ENCODE results near the gene MSMP. TPM values are rescaled to one million over a fixed set of nuclear protein-coding genes. Genes with fewer than 3 reads are reported as not detected.

The MSMP gene
- total RNA-seq, 1 experiment from 2014 or later = not detected

DNA sequence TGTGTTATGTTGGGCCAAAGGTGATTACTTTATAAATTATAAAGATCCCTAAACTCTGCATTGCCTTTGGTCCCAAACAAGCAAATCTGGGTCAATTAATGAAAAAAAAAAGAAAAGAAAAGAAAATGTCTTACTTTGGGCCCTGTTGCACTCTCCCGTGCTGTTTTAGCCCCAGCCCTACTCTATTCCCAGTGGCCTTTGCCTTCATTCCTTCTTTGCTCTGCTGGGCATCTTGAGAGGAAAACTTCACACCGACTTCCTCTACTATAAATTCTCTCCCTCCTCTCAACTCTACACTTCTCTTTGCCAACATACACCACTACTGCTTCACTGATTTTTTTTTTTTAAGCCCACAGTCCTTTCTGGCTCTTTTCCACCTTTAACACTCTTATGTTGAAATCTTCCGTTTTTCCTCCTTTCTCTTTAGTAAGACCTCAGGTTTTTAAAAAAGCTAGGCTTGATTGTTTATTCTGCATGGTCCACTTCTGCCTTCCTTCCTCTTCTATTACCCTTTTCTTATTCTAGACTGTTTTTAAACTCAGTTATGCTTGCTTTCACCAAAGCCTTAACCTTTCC lies 4.5 kb upstream of the MSMP start:
- Histone ChIP-seq H3K36me3 (replicated peaks; ENCODE audit: control insufficient read depth, insufficient read depth, low read length) (peaks cover 5% of the 10 kb centered on the region), H3K4me3 (ENCODE audit: insufficient read depth, low read depth, low read length) (no peak overlapping the region), H3K27me3 (ENCODE audit: control insufficient read depth, insufficient read depth, low read length) (no peaks in the 10 kb centered on the region)
- DNase-seq = no peak

DNA sequence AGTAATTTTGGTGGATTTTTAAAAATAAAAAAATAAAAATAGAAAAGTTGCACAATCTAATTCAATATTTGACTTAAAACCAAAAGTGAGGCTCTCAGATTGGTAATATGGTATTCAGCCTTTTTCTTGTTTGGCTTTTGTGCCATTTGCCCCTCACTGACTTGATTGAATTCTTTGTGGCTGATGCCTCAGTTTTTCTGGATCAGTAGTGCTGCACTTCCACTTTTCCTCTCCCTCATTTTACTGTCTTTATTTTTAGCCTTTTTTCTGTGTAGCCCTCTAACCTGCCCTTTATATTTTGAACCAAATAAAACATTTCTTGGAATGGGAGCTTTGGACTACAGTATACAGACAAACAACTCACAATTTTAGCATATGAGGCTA lies 3.8 kb upstream of the MSMP start:
- H3K4me3 ChIP-seq (ENCODE audit: insufficient read depth, low read depth, low read length) = peak overlapping the region; percentile 62

DNA sequence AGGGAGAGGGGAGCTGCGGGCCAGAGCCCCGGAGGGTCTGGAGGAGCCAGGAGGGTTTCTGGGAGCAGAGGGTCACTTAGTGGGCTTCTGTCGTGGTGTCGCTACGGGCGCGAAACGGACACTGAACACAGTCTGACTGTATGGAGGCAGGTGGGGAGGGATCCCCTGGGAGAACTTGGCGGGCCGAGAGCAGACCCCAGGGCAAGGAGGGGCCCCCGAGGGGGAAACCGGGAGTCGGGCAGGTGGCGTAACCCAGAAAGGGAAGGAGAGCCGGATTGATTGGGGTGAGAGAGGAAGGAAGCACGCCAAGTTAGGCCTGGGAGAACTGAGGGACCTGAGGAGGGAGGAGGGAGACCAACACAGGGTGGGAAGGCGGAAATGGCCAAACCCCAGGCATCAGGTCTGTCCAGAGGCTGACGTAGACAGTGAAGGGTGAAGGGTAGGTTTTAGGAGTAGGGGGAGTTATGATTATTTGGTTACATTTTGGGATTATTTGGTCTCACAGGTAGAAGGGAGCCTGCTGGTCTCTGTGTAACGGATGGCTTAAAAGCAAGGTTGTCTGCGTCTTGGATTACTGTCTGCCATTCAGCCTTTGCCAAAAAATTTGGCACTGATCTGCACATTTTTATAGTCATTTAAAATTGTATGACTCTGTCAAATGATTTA lies 3.3 kb upstream of the MSMP start:
- peak overlapping the region; percentile 62 for H3K4me3 ChIP-seq (ENCODE audit: insufficient read depth, low read depth, low read length)
- H3K36me3 ChIP-seq (replicated peaks; ENCODE audit: control insufficient read depth, insufficient read depth, low read length) = peaks cover 13% of the 10 kb centered on the region
- H3K27me3 ChIP-seq (ENCODE audit: control insufficient read depth, insufficient read depth, low read length) = no peaks in the 10 kb centered on the region
- DNase-seq = peak; percentile 80

More for the DNA sequence above, 3.8 kb upstream of the MSMP start:
- no peak for DNase-seq
- peaks cover 10% of the 10 kb centered on the region for H3K36me3 ChIP-seq (replicated peaks; ENCODE audit: control insufficient read depth, insufficient read depth, low read length)
- H3K27me3 ChIP-seq (ENCODE audit: control insufficient read depth, insufficient read depth, low read length) = no peaks in the 10 kb centered on the region

DNA sequence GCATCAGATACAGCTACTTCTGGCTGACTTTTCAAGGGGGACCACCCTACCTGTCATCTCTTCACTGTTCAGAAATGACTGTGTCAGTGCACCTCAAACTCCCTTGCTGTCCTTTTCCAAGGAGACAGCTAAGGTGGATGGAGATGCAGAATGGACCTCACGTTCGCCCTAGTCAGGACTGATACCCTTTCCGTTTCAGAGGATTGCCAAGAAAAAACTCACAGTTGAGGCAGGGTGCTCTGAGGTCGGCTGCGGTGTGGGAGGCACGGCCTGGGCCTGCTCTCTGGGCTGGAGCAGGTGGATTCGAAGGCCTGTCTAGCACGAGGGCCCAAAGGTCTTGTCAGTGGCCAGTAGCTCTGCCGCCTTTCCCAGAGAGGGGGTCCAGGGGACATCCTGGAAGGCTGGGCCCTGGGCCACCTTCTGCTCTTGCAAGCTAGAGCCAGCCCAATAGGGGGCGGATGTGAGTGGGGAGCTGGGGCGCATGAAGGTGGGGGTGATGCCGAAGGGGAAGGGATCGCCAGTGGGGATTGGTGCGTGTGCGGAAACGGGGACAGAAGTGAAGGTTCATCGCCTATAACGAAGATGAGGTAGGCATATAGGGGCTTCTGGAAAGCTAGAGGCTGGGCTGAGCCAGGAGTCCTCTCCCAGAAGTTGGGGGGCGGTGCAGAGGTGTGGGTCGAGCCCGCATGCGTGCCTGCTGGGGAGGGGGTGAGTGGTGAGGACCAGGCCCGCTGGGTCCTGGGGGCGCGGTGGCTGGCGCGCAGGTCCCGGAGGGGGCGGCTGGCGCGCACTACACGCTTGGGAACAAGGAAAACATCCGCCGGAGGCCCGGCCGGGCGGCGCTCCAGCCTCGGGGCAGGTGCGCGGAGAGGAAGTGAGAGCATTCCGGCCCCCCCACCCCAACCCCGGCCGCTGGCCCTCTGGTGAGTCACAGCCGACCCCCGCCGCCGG lies 2.5 kb upstream of the MSMP start:
- Histone ChIP-seq H3K27me3 (ENCODE audit: control insufficient read depth, insufficient read depth, low read length) (no peaks in the 10 kb centered on the region), H3K36me3 (replicated peaks; ENCODE audit: control insufficient read depth, insufficient read depth, low read length) (peaks cover 18% of the 10 kb centered on the region), H3K4me3 (ENCODE audit: insufficient read depth, low read depth, low read length) (peak overlapping the region; percentile 62)
- peak; percentile 86 for DNase-seq

DNA sequence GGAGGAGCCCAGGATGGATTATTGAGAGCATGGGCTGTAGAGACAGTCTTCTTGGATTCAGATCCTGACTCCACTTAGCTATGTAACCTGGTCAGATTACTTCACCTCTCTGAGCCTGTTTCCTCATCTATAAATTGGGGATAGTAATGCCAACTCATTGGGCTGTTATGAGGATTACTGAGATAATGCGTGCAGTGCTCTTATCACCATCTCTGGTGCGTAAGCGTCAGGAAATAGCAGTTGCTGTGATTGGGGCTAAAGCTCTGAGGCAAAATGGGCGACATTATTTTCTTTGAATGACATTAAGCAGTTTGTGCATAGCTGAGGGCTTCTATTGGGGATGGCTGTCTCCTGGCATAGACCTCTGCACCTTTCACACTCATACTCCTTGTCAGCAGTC lies 995 bp upstream of the MSMP start:
- Histone ChIP-seq H3K4me3 (ENCODE audit: insufficient read depth, low read depth, low read length) (no peak overlapping the region), H3K27me3 (ENCODE audit: control insufficient read depth, insufficient read depth, low read length) (no peaks in the 10 kb centered on the region), H3K36me3 (replicated peaks; ENCODE audit: control insufficient read depth, insufficient read depth, low read length) (peaks cover 21% of the 10 kb centered on the region)
- DNase-seq = no peak

DNA sequence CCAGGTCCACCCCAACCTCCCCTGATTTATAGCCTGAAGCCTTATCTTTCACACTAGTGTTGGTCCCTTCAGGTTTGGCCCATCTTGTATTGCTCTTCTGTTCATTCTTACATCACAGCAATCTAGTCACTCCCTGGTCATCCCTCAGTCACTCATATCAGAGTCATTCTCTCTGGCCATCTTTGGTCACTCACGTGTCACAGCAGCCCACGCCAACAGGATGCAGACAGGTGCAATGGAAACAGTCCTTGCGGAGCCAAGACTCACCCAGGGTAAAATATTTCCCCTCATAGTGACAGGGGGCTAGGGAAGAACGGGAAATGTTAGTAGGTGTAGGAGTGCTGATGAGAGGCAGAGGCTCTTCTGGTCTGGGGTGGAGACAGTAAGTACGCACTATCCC lies 610 bp downstream of the MSMP start:
- Histone ChIP-seq H3K36me3 (replicated peaks; ENCODE audit: control insufficient read depth, insufficient read depth, low read length) (peaks cover 21% of the 10 kb centered on the region), H3K27me3 (ENCODE audit: control insufficient read depth, insufficient read depth, low read length) (no peaks in the 10 kb centered on the region)
- no peak for DNase-seq

DNA sequence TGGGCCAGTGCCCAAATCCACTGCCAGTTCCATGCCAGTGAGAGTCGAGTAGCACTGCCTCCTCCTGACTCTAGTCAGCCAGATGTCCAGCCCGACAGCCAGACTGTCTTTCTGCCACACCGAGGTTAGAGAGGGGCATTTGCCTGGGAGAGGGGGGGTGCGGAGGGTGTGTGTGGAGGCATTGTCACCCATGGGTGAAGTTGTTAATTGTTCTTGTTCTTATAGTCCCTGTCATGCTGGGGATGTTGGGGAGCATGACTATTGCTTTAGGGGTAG lies 3.9 kb downstream of the MSMP start:
- no peak for DNase-seq
- Histone ChIP-seq H3K4me3 (ENCODE audit: insufficient read depth, low read depth, low read length) (peak overlapping the region; percentile 89; the same call in 1 of the 2 replicates), H3K27me3 (ENCODE audit: control insufficient read depth, insufficient read depth, low read length) (no peaks in the 10 kb centered on the region), H3K36me3 (replicated peaks; ENCODE audit: control insufficient read depth, insufficient read depth, low read length) (peaks cover 21% of the 10 kb centered on the region)

More for the DNA sequence above, 610 bp downstream of the MSMP start:
- H3K4me3 ChIP-seq (ENCODE audit: insufficient read depth, low read depth, low read length) = no peak overlapping the region

DNA sequence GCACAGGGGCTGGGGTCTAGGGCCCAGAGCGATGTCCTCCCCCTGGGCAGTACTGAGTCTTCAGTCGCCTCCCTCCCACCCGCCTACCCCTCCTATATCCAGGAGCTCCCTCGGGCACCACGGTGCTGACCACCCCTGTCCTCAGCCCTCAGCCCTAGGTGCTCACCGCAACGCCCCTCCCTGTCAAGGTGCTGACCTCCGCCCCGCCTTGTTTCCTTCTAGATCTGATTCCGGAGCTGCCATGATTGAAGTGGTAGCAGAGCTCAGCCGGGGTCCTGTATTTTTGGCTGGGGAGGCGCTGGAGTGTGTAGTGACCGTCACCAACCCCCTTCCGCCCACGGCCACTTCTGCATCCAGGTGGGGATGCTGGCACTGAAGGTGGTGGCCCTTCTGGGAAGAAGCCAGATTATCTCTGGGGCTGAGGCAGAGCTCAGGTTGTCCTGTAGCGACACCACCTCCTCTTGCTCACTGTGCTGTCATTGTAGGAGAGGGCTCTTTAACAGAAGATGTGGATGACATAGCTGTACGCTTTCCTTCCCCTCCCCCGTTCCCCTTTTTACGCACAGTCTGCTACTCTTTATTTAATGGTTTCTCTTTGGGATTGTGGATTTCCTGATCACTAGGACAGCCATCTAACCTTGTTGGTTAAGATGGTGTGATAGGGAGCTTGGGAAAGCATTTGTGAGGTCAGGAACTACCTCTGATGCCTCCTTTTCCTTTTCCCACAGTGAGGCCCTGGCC lies 4.4 kb downstream of the MSMP start:
- peak; percentile 41 for DNase-seq
- Histone ChIP-seq H3K27me3 (ENCODE audit: control insufficient read depth, insufficient read depth, low read length) (no peaks in the 10 kb centered on the region), H3K4me3 (ENCODE audit: insufficient read depth, low read depth, low read length) (peak overlapping the region; percentile 89), H3K36me3 (replicated peaks; ENCODE audit: control insufficient read depth, insufficient read depth, low read length) (peaks cover 21% of the 10 kb centered on the region)

DNA sequence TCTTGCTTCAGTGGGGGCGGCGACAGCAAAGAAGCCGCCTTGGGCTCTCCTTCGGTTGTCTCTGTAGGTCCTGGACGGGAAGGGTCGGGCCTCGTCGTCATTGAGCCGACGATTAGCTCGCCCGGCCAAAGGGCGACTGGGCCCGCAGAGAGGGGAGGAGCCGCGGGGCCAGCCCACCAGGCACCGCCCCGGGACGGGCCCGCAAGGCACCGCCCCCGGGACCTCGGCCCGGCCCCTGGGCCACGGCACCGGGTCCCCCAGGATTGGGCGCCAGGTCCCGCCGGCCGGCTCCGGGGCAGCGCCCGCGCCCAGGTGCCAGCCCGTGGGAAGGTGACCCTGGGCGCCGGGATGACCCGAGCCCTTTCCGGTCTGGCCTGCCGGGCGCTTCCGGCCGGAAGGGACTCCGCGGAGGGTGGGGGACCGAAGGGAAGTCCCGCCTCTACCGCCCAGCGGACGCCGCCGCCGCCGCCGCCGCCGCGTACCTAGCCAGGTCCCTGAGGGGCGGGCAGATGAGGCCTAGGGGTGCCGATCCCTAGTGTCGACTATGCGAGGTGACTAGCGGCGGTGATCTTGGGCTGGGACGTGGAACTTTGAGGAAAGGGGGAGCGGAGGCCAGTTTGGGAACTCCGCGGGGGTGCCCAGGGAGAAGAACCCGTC lies 5.1 kb downstream of the MSMP start, which contains the start of the genes GBA2 and RGP1:
Gene GBA2 (minus strand): TSS at position 371 of the 657 bp plus-strand sequence. CDS start 524 bp downstream, outside the sequence.
Gene RGP1 (plus strand): TSS at position 430 of the 657 bp plus-strand sequence. CDS start 469 bp downstream, outside the sequence.
- Histone ChIP-seq H3K36me3 (replicated peaks; ENCODE audit: control insufficient read depth, insufficient read depth, low read length) (peaks cover 27% of the 10 kb centered on the region), H3K4me3 (ENCODE audit: insufficient read depth, low read depth, low read length) (peak within 1 kb of the TSS; percentile 89), H3K27me3 (ENCODE audit: control insufficient read depth, insufficient read depth, low read length) (no peaks in the 10 kb centered on the region)
- DNase-seq = peak; percentile 95

DNA sequence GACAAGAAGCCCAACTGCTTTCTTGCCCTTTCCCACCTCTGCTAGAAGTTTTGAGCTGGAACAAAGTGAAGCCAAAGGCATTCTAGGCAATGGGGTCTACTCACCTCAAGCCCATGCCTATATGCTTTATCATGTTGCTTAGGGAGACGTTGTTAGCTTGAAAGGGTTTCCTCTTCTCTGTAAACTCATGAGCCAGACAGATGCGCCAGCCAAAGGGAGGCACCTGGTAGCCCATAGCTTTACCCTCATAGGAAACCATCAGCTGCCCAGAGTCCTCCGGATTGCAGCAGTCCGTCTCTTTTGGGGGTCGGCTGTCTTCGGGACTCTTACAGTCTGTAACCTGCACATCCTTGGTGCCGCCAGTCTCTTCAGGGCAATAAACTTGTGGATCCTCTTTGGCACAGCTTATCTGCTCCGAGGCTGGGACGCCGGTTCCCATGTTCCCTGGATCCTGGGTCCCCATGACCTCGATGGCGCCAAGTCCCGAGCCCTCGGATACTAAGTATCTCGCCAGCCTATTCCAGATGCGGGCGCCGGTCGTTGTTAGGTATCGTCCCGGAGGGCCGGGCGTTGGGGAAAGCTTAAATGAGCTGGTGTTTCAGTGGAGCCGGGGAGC lies 5.7 kb downstream of the MSMP start:
- Histone ChIP-seq H3K36me3 (replicated peaks; ENCODE audit: control insufficient read depth, insufficient read depth, low read length) (peaks cover 28% of the 10 kb centered on the region), H3K27me3 (ENCODE audit: control insufficient read depth, insufficient read depth, low read length) (no peaks in the 10 kb centered on the region), H3K4me3 (ENCODE audit: insufficient read depth, low read depth, low read length) (peak overlapping the region; percentile 89)
- no peak for DNase-seq

DNA sequence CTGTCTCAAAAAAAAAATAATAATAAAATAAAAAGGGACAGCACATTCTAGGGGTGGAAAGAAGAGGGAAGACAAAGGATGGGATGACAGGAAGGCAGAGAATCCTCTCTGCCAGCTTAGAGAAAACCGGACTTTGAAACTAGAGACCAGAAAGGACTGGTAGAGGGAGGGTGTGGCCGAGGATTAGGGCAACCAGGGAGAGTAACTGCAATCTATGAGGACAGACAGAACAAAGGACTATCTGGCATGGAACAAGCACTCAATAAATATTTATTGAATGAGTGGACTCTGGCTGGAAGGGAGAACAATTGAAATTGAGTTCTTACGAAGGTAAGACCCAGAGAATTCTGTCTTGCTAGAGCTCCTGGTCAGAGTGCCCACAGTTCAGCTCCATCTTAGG lies 7.5 kb downstream of the MSMP start:
- no peak for DNase-seq
- Histone ChIP-seq H3K36me3 (replicated peaks; ENCODE audit: control insufficient read depth, insufficient read depth, low read length) (peaks cover 28% of the 10 kb centered on the region), H3K4me3 (ENCODE audit: insufficient read depth, low read depth, low read length) (peak overlapping the region; percentile 89), H3K27me3 (ENCODE audit: control insufficient read depth, insufficient read depth, low read length) (no peaks in the 10 kb centered on the region)

DNA sequence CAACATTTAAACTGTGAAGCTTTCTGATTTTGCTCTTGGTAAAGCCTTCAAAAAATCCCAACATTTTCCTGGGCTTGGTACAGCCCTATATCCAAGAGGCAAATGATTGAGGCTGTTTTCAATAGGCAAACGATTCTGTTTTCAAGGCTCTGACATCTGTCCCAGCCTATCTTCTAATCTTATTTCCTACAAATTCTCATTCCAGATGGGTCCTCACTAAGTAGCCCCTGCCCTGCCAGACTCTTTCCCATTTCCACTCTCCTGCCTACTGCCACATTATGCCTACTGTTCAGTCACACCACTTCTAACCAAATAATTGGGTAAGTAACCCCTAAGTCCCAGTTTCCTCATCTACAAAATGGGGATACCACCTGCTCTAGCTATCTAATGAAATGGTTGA lies 8.5 kb downstream of the MSMP start:
- Histone ChIP-seq H3K4me3 (ENCODE audit: insufficient read depth, low read depth, low read length) (no peak overlapping the region), H3K27me3 (ENCODE audit: control insufficient read depth, insufficient read depth, low read length) (no peaks in the 10 kb centered on the region), H3K36me3 (replicated peaks; ENCODE audit: control insufficient read depth, insufficient read depth, low read length) (peaks cover 27% of the 10 kb centered on the region)
- no peak for DNase-seq

DNA sequence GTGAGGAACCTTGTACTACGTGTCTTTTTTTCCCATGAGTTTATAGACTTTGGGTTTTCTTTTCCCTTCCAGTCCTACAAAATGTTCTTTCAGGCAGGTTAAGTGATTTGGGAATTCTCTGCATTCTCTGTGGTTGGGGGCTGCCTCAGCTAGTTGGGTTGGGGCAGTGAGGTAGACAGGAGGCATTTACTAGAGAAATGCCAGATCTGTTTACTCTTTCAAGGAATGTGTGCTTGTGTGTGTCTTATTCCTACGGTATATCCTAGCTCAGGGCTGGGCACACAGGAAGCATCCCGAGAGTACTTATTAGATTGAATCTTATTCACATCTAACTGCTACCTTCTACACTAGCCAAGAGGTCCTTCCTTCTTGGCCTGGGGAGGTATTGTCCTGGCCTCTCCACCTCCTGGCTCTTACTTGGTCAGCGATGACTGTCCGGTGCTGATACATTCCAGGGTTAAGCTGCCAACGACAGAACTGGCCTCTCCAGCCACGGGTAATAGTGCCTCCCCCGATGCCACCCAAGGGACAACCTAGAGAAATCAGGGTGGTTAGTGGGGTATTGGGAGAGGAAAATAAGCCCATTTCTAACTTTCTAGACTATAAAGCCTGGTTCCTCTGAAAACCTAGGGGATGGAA lies 10.1 kb downstream of the MSMP start:
- Histone ChIP-seq H3K36me3 (replicated peaks; ENCODE audit: control insufficient read depth, insufficient read depth, low read length) (peaks cover 39% of the 10 kb centered on the region), H3K27me3 (ENCODE audit: control insufficient read depth, insufficient read depth, low read length) (no peaks in the 10 kb centered on the region), H3K4me3 (ENCODE audit: insufficient read depth, low read depth, low read length) (no peak overlapping the region)
- no peak for DNase-seq

Data from H7 (cell line).